Measurements from ENCODE around the gene ATP8A2.

Gene ATP8A2

GRCh38 chr13:25455146-25455545, 83.4 kb downstream of the ATP8A2 start:
- no peak for DNase-seq (ENCODE audit: low spot score)
- TF ChIP-seq, protein P1, sequence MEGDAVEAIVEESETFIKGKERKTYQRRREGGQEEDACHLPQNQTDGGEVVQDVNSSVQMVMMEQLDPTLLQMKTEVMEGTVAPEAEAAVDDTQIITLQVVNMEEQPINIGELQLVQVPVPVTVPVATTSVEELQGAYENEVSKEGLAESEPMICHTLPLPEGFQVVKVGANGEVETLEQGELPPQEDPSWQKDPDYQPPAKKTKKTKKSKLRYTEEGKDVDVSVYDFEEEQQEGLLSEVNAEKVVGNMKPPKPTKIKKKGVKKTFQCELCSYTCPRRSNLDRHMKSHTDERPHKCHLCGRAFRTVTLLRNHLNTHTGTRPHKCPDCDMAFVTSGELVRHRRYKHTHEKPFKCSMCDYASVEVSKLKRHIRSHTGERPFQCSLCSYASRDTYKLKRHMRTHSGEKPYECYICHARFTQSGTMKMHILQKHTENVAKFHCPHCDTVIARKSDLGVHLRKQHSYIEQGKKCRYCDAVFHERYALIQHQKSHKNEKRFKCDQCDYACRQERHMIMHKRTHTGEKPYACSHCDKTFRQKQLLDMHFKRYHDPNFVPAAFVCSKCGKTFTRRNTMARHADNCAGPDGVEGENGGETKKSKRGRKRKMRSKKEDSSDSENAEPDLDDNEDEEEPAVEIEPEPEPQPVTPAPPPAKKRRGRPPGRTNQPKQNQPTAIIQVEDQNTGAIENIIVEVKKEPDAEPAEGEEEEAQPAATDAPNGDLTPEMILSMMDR (IDR thresholded peaks at IDR 0.05; ENCODE audit: extremely low read depth, missing control alignments) = no peak

DNA sequence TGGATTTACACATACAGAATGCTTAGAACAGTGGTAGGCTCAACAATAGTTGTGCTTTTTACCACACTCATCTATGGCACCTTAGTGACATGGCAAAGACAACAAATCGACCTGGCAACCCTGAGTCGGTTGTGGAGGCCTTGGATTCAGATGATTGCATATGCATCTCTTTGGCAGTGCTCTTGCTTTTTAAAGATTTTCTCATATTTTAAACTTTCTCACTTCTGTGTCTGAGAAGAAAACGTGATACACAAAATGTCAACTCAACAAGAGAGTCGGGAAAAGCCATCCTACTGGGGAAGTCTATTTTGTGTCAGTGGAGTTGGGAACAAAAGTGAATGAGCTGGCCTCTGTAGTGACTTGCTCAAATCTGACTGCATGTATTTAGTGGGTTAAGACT, 85.8 kb downstream of the ATP8A2 start:
- DNase-seq (ENCODE audit: low spot score) = no peak
- TF ChIP-seq, protein P1 (IDR thresholded peaks at IDR 0.05; ENCODE audit: extremely low read depth, missing control alignments) = no peak

DNA sequence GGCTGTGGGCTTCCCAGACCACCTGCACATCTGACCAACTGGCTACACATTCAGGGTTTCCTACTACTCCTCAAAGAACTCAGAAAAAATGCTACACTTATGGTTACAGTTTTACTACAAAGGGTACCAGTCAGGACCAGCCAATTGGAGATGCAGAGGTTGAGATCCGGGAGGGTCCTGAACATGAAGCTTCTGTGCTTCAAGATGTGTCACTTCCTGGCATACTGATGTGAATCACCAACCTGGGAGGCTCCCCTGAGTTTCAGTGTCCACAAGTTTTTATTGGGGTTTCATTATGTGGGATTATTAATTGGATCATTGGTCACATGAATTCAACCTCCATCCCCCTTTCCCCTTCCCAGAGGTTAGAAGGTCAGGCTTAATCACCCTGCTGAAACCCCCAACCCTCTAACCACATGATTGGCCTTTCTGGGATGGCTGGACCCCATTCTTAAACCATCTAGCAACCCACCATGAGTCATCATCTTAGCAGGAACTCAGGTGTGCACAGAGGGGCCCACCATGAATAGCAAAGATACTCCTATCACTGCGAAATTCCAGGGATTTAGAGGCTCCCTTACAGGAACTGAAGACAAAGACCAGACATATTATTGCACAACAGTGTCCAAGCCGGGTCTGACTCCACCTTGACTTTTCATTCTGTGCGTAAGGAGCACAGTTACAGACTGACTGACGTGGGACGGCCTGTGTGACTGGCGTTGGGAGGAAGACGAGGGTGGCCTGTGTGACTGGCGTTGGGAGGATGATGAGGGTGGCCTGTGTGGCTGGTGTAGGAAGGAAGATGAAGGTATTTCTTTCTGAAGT, 90.7 kb downstream of the ATP8A2 start:
- DNase-seq (ENCODE audit: low spot score) = no peak
- TF ChIP-seq, protein P1 (IDR thresholded peaks at IDR 0.05; ENCODE audit: extremely low read depth, missing control alignments) = no peak

DNA sequence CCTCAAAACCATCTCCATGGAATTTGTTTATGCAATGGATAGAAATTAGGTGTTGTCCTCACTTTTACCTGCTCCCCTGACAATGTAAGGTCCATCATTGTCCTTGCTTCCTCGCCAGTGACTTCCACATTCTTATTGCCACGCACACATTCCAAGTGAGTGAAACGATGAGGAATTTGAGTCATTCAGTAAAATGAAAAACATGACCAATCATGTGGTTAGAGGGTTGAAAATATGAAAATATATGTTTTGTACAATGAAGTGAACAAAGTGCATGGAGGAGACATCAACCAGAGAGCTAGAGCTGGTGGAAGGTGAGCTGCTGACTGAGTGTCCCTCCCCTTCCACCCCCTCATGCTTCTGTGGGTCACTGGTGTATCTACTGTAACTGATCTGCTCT, 91.7 kb downstream of the ATP8A2 start:
- TF ChIP-seq, protein P1 (IDR thresholded peaks at IDR 0.05; ENCODE audit: extremely low read depth, missing control alignments) = no peak
- DNase-seq (ENCODE audit: low spot score) = no peak

DNA sequence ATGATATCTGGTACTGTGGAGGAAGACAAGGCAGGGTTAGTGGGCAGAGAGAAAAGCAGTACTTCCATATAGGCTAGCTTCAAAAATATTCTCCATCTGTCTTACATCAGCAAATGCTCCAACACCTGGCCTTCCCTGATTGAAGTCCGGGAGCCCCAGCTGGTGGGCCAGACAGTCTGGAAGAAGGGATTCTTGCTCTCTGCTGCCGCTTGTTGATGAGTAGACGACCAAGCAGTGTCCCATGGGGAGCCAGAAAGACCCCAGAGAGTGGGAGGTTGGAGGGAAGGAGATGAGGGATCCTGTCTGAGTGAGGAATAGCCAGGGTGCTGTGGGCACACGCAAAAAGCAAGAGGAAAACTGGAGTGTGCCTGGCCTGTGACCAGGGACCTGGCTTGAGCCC, 95.1 kb downstream of the ATP8A2 start:
- TF ChIP-seq, protein P1 (IDR thresholded peaks at IDR 0.05; ENCODE audit: extremely low read depth, missing control alignments) = no peak
- no peak for DNase-seq (ENCODE audit: low spot score)

GRCh38 chr13:25468325-25469168, 96.8 kb downstream of the ATP8A2 start:
- TF ChIP-seq, protein P1 (IDR thresholded peaks at IDR 0.05; ENCODE audit: extremely low read depth, missing control alignments) = no peak
- DNase-seq (ENCODE audit: low spot score) = peak; percentile 64

DNA sequence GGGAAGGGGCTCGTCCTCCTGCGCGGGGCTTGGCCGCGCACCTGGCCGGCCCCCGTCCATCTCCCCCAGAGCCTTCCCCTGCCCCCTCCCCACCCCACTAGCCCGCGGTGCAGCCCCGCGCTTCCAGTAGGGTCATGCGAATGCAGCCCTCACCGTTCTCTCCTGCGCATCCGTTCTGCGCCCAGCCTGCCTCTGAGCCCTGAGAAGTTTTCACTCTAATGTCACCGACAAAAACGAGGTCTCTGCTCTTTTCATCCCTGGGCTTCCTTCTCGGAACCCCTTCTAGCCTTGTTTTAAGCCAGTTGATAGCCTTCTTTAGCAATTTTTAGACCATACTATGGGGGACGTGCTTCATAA, 97.4 kb downstream of the ATP8A2 start:
- TF ChIP-seq, protein P1 (IDR thresholded peaks at IDR 0.05; ENCODE audit: extremely low read depth, missing control alignments) = no peak
- DNase-seq (ENCODE audit: low spot score) = no peak
